PC-3 (cell line): ENCODE results near the gene TMEM239. TPM values are rescaled to one million over a fixed set of nuclear protein-coding genes. Genes with fewer than 3 reads are reported as not detected.
"Not testable (repeated sequence)": the region's sequence is repeated elsewhere in the genome, so short reads cannot be mapped to it uniquely, and the experiment has no call there.

ENCODE experiments used
- ATAC-seq: fragments of 200-7000 bp; cut with Tn5 transposase; 2 replicates; pipeline ENCODE4 v1.9.1; 2020; ENCODE audit warnings: mild to moderate bottlenecking, moderate library complexity
- BruUV-seq: library from RNA; stranded (reverse); fragments of 400-500 nt; replicated peaks from 2 replicates; lab custom pipeline; 2021; lab: Mats Ljungman, UMichigan
- CTCF ChIA-PET: fragments of 300-600 bp; sonication (Branson Sonifier 250); formaldehyde crosslinking; loops from one replicate; lab custom pipeline; 2022; ENCODE audit warnings: antibody characterized with exemption; lab: Charles Lee
- POLR2A ChIA-PET: fragments of 300-600 bp; sonication (Branson Sonifier 250); formaldehyde crosslinking; loops from one replicate; lab custom pipeline; 2022; ENCODE audit warnings: antibody characterized with exemption; ENCODE audit not compliant: unreplicated experiment; lab: Charles Lee
- DNase-seq: peaks from one replicate; pipeline ENCODE4 v3.0.0-alpha.2; 2015
- H2AFZ ChIP-seq: fragments of 300-600 bp; sonication (generic); 2 replicates; pipeline ENCODE4 v1.6.0; 2016; ENCODE audit warnings: antibody characterized with exemption, low read length
- H3F3A ChIP-seq: fragments of 300-600 bp; sonication (generic); one replicate; pipeline ENCODE4 v1.6.0; 2017; ENCODE audit warnings: antibody characterized with exemption, low read length, control low read depth, mild to moderate bottlenecking; ENCODE audit not compliant: unreplicated experiment
- H3K27ac ChIP-seq: fragments of 300-600 bp; sonication (generic); 2 replicates; pipeline ENCODE4 v1.5.1; 2016; ENCODE audit warnings: mild to moderate bottlenecking, low read length
- H3K27me3 ChIP-seq: fragments of 300-600 bp; sonication (generic); 2 replicates; pipeline ENCODE4 v1.6.1; 2016; ENCODE audit warnings: low read length, mixed read lengths
- H3K36me3 ChIP-seq: fragments of 300-600 bp; sonication (generic); 2 replicates; pipeline ENCODE4 v1.6.1; 2016; ENCODE audit warnings: low read depth, mixed run types, low read length, mixed read lengths
- H3K4me1 ChIP-seq: fragments of 300-600 bp; sonication (generic); 2 replicates; pipeline ENCODE4 v1.5.1; 2016; ENCODE audit warnings: low read length; ENCODE audit not compliant: insufficient read depth
- H3K4me2 ChIP-seq: fragments of 300-600 bp; sonication (generic); 2 replicates; pipeline ENCODE4 v1.6.0; 2016; ENCODE audit warnings: low read length
- H3K4me3 ChIP-seq: fragments of 300-600 bp; sonication (generic); 2 replicates; pipeline ENCODE4 v1.5.1; 2016; ENCODE audit warnings: mild to moderate bottlenecking, low read length, mixed read lengths
- H3K79me2 ChIP-seq: fragments of 300-600 bp; sonication (generic); 2 replicates; pipeline ENCODE4 v1.6.1; 2017; ENCODE audit warnings: low read length, mixed read lengths
- H3K9ac ChIP-seq: fragments of 300-600 bp; sonication (generic); 2 replicates; pipeline ENCODE4 v1.6.0; 2016; ENCODE audit warnings: mild to moderate bottlenecking, low read length
- H3K9me2 ChIP-seq: fragments of 300-600 bp; sonication (generic); replicated peaks from 2 replicates; pipeline ENCODE4 v1.6.1; 2016; ENCODE audit warnings: mixed run types, low read length, mixed read lengths
- H3K9me3 ChIP-seq: fragments of 300-600 bp; sonication (generic); 2 replicates; pipeline ENCODE4 v1.6.1; 2016; ENCODE audit warnings: low read length, mixed read lengths
- H4K20me1 ChIP-seq: fragments of 300-600 bp; sonication (generic); 2 replicates; pipeline ENCODE4 v1.6.1; 2016; ENCODE audit warnings: low read length, mixed read lengths
- EZH2 ChIP-seq: fragments of 300-600 bp; sonication (generic); IDR thresholded peaks from one replicate; pipeline ENCODE4 v1.6.1; 2017; ENCODE audit warnings: antibody characterized with exemption, mild to moderate bottlenecking, low read length; ENCODE audit not compliant: unreplicated experiment
- EZH2phosphoT487 ChIP-seq: fragments of 300-600 bp; sonication (generic); IDR thresholded peaks from 2 replicates; pipeline ENCODE4 v1.6.1; 2018; ENCODE audit warnings: mild to moderate bottlenecking, antibody characterized with exemption, low read length, borderline replicate concordance
- intact Hi-C: fragments of 100-400 bp; cut with micrococcal nuclease; formaldehyde crosslinking; loops from 2 replicates; pipeline ENCODE4 v1.9.0; 2023
- total RNA-seq: library from RNA; depleted of rRNA; stranded (reverse); fragments of >200 nt; gene quantifications from 2 replicates; pipeline ENCODE4 v1.2.3, GENCODE V29; 2014
- TF ChIP-seq, protein P1 (sequence below): fragments of 300-600 bp; sonication (generic); conservative IDR thresholded peaks from 2 replicates; pipeline ENCODE4 v1.5.1; 2017; ENCODE audit warnings: antibody characterized with exemption, low read depth, mild to moderate bottlenecking, low read length

TMEM239 gene
- total RNA-seq, 1 experiment from 2014 or later: 0.04 TPM

- no peaks in the 10 kb centered on the region for H3F3A ChIP-seq
- intact Hi-C loops: no loop called here
- no peaks in the 10 kb centered on the region for H3K9me2 ChIP-seq
- TF ChIP-seq EZH2phosphoT487 (no peak), EZH2 (no peak)
- TF ChIP-seq, protein P1, sequence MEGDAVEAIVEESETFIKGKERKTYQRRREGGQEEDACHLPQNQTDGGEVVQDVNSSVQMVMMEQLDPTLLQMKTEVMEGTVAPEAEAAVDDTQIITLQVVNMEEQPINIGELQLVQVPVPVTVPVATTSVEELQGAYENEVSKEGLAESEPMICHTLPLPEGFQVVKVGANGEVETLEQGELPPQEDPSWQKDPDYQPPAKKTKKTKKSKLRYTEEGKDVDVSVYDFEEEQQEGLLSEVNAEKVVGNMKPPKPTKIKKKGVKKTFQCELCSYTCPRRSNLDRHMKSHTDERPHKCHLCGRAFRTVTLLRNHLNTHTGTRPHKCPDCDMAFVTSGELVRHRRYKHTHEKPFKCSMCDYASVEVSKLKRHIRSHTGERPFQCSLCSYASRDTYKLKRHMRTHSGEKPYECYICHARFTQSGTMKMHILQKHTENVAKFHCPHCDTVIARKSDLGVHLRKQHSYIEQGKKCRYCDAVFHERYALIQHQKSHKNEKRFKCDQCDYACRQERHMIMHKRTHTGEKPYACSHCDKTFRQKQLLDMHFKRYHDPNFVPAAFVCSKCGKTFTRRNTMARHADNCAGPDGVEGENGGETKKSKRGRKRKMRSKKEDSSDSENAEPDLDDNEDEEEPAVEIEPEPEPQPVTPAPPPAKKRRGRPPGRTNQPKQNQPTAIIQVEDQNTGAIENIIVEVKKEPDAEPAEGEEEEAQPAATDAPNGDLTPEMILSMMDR: no peak
- H3K4me2 ChIP-seq: no peak overlapping the region
- CTCF ChIA-PET: no interaction called here
- no peaks in the 10 kb centered on the region for H3K9me3 ChIP-seq
- no peak overlapping the region for H2AFZ ChIP-seq
- H3K4me3 ChIP-seq: no peak overlapping the region
- H3K9ac ChIP-seq: no peak overlapping the region
- ATAC-seq: no peak
- DNase-seq: no peak
- no peak overlapping the region for H3K27ac ChIP-seq
- no peaks in the 10 kb centered on the region for H3K27me3 ChIP-seq
- no peaks in the 10 kb centered on the region for H3K36me3 ChIP-seq
- BruUV-seq: no TSS peak
- no peaks in the 10 kb centered on the region for H3K4me1 ChIP-seq
- H3K79me2 ChIP-seq: no peaks in the 10 kb centered on the region
- H4K20me1 ChIP-seq: no peaks in the 10 kb centered on the region
- POLR2A ChIA-PET: no interaction called here
These were observed 9.1 kb upstream of the TMEM239 start for GRCh38 chr20:2807019-2807418.

GRCh38 chr20:2807929-2808328, 8.2 kb upstream of the TMEM239 start:
- H3K36me3 ChIP-seq, H3K27me3 ChIP-seq, H4K20me1 ChIP-seq, H3K79me2 ChIP-seq, H3K9ac ChIP-seq, ATAC-seq, intact Hi-C loops, H3K4me3 ChIP-seq, H3K9me2 ChIP-seq, BruUV-seq, H3F3A ChIP-seq, H3K4me1 ChIP-seq, CTCF ChIA-PET, DNase-seq, H3K9me3 ChIP-seq, H2AFZ ChIP-seq, H3K4me2 ChIP-seq, H3K27ac ChIP-seq: not testable (repeated sequence)
- POLR2A ChIA-PET: interaction anchor here (0.7 kb wide), 1 partner anchor 37 kb away, joined by 3 read pairs; no protein-coding TSS in a partner anchor

DNA sequence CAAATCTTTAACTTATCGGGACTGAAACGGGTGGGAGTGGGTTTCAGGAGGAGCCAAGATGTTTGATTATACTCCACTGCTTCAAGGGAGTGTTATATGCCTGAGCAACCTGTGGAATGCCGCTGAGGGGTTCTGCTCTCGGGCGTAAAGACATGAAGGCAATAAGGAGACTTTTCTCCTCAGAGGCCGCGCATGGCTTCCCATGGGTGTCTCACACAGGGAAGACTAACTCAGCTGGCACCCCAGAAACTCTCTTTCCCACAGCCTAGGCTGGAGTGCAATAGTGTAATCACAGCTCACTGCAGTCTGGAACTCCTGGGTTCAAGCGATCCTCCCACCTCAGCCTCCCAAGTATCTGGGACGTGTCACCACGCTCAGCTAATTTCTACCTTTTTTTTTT, 6.5 kb upstream of the TMEM239 start:
- H3K79me2 ChIP-seq: no peaks in the 10 kb centered on the region
- ATAC-seq (no peak), DNase-seq (no peak)
- H3K4me1 ChIP-seq: peaks cover 12% of the 10 kb centered on the region
- no peak overlapping the region for H3K27ac ChIP-seq
- H4K20me1 ChIP-seq: no peaks in the 10 kb centered on the region
- BruUV-seq: no TSS peak
- H2AFZ ChIP-seq: no peak overlapping the region
- TF ChIP-seq EZH2: no peak
- TF ChIP-seq, protein P1: no peak
- TF ChIP-seq EZH2phosphoT487: no peak
- no peak overlapping the region for H3K9ac ChIP-seq
- no peaks in the 10 kb centered on the region for H3K9me3 ChIP-seq
- CTCF ChIA-PET: no interaction called here
- H3F3A ChIP-seq: no peaks in the 10 kb centered on the region
- intact Hi-C loops: no loop called here
- no peaks in the 10 kb centered on the region for H3K27me3 ChIP-seq
- no peak overlapping the region for H3K4me2 ChIP-seq
- no peak overlapping the region for H3K4me3 ChIP-seq
- no peaks in the 10 kb centered on the region for H3K36me3 ChIP-seq
- POLR2A ChIA-PET: no interaction called here
- no peaks in the 10 kb centered on the region for H3K9me2 ChIP-seq
